ENCODE results near the gene ZBTB46. TPM values are rescaled to one million over a fixed set of nuclear protein-coding genes. Genes with fewer than 3 reads are reported as not detected.

The ZBTB46 gene
- total RNA-seq, 1 experiment from 2014 or later: 1.1 TPM

DNA sequence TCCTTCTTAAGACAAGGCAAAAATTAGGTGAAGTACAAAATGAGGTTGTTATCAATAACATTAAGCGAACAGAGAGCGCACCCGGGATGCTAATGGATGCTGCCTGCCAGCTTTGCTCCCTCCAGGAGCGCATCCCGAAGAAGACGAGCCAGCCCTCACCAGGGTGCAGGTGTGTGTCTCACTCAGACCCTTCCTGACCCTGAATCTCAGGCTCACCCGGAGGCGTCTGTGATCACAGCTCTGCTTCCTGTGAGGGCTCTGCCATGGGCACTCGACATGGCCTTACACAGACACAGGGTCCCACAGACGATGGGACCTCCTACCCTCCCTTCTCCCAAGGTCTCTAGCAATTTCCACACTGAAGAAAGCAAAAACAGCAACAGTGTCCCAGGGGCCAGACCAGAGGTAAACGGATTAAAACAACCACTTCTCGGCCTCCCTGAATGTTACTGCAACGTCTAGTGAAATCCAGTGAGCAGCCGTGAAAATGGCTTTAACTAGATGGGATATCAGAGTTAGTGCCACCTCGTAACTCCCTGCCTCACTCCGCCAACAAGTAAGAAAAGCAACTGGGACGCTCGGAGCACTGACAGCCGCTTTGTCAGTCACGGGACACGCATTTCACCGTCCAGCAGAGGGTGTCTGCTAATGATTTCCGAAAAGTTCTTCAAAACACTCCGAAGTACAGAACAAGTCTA, 11.7 kb downstream of the ZBTB46 start:
- no peaks in the 10 kb centered on the region for H3K4me1 ChIP-seq (ENCODE audit: insufficient read depth, low read length, poor library complexity, severe bottlenecking)
- intact Hi-C loops (cut with micrococcal nuclease; ENCODE audit: unreplicated experiment): no loop called here
- ChIA-PET CTCF (interaction anchor here (0.6 kb wide), 1 partner anchor 14 kb away, joined by 5 read pairs; no protein-coding TSS in a partner anchor), POLR2A (ENCODE audit: low non-redundant PET) (interaction anchor here (0.7 kb wide), 1 partner anchor 256 kb away, joined by 5 read pairs; no protein-coding TSS in a partner anchor)
- peaks cover 4% of the 10 kb centered on the region for H3K27me3 ChIP-seq (replicated peaks; ENCODE audit: insufficient read depth, low read depth, low read length, poor library complexity)
- no TSS peak for BruUV-seq (replicated peaks)
- no peaks in the 10 kb centered on the region for H3K9me3 ChIP-seq (ENCODE audit: low read depth, low read length, poor library complexity, severe bottlenecking)
- H3K36me3 ChIP-seq (ENCODE audit: insufficient read depth, low read length, poor library complexity, severe bottlenecking): no peaks in the 10 kb centered on the region
- TF ChIP-seq, protein P1, sequence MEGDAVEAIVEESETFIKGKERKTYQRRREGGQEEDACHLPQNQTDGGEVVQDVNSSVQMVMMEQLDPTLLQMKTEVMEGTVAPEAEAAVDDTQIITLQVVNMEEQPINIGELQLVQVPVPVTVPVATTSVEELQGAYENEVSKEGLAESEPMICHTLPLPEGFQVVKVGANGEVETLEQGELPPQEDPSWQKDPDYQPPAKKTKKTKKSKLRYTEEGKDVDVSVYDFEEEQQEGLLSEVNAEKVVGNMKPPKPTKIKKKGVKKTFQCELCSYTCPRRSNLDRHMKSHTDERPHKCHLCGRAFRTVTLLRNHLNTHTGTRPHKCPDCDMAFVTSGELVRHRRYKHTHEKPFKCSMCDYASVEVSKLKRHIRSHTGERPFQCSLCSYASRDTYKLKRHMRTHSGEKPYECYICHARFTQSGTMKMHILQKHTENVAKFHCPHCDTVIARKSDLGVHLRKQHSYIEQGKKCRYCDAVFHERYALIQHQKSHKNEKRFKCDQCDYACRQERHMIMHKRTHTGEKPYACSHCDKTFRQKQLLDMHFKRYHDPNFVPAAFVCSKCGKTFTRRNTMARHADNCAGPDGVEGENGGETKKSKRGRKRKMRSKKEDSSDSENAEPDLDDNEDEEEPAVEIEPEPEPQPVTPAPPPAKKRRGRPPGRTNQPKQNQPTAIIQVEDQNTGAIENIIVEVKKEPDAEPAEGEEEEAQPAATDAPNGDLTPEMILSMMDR (conservative IDR thresholded peaks at IDR 0.05; ENCODE audit: low read depth, low read length): peak; percentile 63
- TF ChIP-seq EZH2 (IDR thresholded peaks at IDR 0.05; ENCODE audit: borderline replicate concordance, low read depth, low read length, poor library complexity, severe bottlenecking): no peak
- DNase-seq (ENCODE audit: low spot score): peak; percentile 65
- H3K4me3 ChIP-seq (ENCODE audit: low read depth, low read length, poor library complexity, severe bottlenecking): peak overlapping the region; percentile 30
- no peak overlapping the region for H3K27ac ChIP-seq (ENCODE audit: low read depth, low read length, poor library complexity, severe bottlenecking)

DNA sequence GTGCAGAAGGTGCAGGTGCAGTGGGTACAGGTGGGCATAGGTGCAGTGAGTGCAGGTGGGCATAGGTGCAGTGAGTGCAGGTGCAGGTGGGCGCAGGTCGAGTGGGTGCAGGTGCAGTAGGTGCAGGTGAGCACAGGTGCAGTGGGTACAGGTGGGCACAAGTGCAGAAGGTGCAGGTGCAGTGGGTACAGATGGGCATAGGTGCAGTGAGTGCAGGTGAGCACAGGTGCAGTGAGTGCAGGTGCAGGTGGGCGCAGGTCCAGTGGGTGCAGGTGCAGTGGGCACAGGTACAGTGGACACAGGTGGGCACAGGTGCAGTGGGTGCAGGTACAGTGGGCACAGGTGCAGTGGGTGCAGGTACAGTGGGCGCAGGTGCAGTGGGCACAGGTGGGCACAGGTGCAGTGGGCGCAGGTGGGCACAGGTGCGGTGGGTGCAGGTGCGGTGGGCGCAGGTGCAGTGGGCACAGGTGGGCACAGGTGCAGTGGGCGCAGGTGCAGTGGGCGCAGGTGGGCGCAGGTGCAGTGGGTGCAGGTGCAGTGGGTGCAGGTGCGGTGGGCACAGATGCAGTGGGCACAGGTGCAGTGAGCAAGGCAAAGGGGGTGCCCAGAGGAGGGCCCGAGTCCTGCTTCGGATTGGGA, 15.3 kb downstream of the ZBTB46 start:
- TF ChIP-seq, protein P1 (conservative IDR thresholded peaks at IDR 0.05; ENCODE audit: low read depth, low read length): no peak
- TF ChIP-seq EZH2 (IDR thresholded peaks at IDR 0.05; ENCODE audit: borderline replicate concordance, low read depth, low read length, poor library complexity, severe bottlenecking): no peak
- Histone ChIP-seq H3K4me1 (ENCODE audit: insufficient read depth, low read length, poor library complexity, severe bottlenecking) (no peaks in the 10 kb centered on the region), H3K27me3 (replicated peaks; ENCODE audit: insufficient read depth, low read depth, low read length, poor library complexity) (no peaks in the 10 kb centered on the region), H3K36me3 (ENCODE audit: insufficient read depth, low read length, poor library complexity, severe bottlenecking) (no peaks in the 10 kb centered on the region), H3K9me3 (ENCODE audit: low read depth, low read length, poor library complexity, severe bottlenecking) (no peaks in the 10 kb centered on the region), H3K27ac (ENCODE audit: low read depth, low read length, poor library complexity, severe bottlenecking) (no peak overlapping the region), H3K4me3 (ENCODE audit: low read depth, low read length, poor library complexity, severe bottlenecking) (no peak overlapping the region)
- intact Hi-C loops (cut with micrococcal nuclease; ENCODE audit: unreplicated experiment): no loop called here
- POLR2A ChIA-PET (ENCODE audit: low non-redundant PET): no interaction called here
- CTCF ChIA-PET: no interaction called here
- DNase-seq (ENCODE audit: low spot score): no peak
- no TSS peak for BruUV-seq (replicated peaks)

DNA sequence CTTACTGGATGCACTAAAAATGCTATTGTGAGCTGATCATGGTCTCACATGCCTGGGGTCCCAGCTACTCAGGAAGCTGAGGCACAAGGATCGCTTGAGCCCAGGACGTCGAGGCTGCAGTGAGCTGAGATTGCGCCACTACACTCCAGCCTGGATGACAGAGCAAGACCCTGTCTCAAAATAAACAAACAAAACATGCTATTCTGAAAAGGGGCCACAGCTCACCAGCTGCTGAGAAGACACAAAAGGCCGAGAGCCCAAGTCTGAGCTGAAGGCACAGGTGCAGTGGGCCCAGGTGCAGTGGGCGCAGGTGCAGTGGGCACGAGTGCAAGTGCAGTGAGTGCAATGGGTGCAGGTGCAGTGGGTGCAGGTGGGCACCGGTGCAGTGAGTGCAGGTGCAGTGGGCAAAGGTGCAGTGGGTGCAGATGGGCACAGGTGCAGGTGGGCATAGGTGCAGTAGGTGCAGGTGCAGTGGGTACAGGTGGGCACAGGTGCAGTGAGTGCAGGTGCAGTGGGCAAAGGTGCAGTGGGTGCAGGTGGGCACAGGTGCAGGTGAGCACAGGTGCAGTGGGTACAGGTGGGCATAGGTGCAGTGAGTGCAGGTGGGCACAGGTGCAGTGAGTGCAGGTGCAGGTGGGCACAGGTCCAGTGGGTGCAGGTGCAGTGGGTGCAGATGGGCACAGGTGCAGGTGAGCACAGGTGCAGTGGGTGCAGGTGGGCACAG, 16.0 kb downstream of the ZBTB46 start:
- ChIA-PET CTCF (no interaction called here), POLR2A (ENCODE audit: low non-redundant PET) (no interaction called here)
- intact Hi-C loops (cut with micrococcal nuclease; ENCODE audit: unreplicated experiment): no loop called here
- Histone ChIP-seq H3K4me1 (ENCODE audit: insufficient read depth, low read length, poor library complexity, severe bottlenecking) (no peaks in the 10 kb centered on the region), H3K9me3 (ENCODE audit: low read depth, low read length, poor library complexity, severe bottlenecking) (no peaks in the 10 kb centered on the region), H3K4me3 (ENCODE audit: low read depth, low read length, poor library complexity, severe bottlenecking) (no peak overlapping the region), H3K36me3 (ENCODE audit: insufficient read depth, low read length, poor library complexity, severe bottlenecking) (no peaks in the 10 kb centered on the region), H3K27me3 (replicated peaks; ENCODE audit: insufficient read depth, low read depth, low read length, poor library complexity) (no peaks in the 10 kb centered on the region), H3K27ac (ENCODE audit: low read depth, low read length, poor library complexity, severe bottlenecking) (no peak overlapping the region)
- BruUV-seq (replicated peaks): no TSS peak
- TF ChIP-seq, protein P1 (conservative IDR thresholded peaks at IDR 0.05; ENCODE audit: low read depth, low read length): no peak
- no peak for TF ChIP-seq EZH2 (IDR thresholded peaks at IDR 0.05; ENCODE audit: borderline replicate concordance, low read depth, low read length, poor library complexity, severe bottlenecking)
- DNase-seq (ENCODE audit: low spot score): no peak

All from A673 (cell line).